Colonic mucosa (tissue), 4 donors: ENCODE results near the gene HDAC1. TPM values are rescaled to one million over a fixed set of nuclear protein-coding genes. Genes with fewer than 3 reads are reported as not detected.
A peak's percentile ranks its signal among the peaks of the same experiment; 100 is the strongest.

Source experiments
- DNase-seq: peaks from one replicate; pipeline ENCODE4 v3.0.0-alpha.2; 2020
- H3K27ac ChIP-seq: fragments of 200-600 bp; one replicate; pipeline ENCODE4 v1.8.0; 2021
- H3K27me3 ChIP-seq: fragments of 200-600 bp; one replicate; pipeline ENCODE4 v1.8.0; 2021
- H3K36me3 ChIP-seq: fragments of 200-600 bp; one replicate; pipeline ENCODE4 v1.8.0; 2021
- H3K4me1 ChIP-seq: fragments of 200-600 bp; one replicate; pipeline ENCODE4 v1.8.0; 2021; ENCODE audit warnings: mild to moderate bottlenecking
- H3K4me3 ChIP-seq: fragments of 200-600 bp; one replicate; pipeline ENCODE4 v1.8.0; 2021
- H3K9ac ChIP-seq, 2 donors: one replicate each; pipeline ENCODE4 v1.7.0; 2013; ENCODE audit warnings: control low read depth in 2 of 2, low read depth in 2 of 2, low read length in 2 of 2
- H3K9me3 ChIP-seq: fragments of 200-600 bp; one replicate; pipeline ENCODE4 v1.8.0; 2021
- intact Hi-C: fragments of 100-400 bp; cut with DNase I; formaldehyde crosslinking; loops from one replicate; pipeline ENCODE4 v1.14.1; 2022
- total RNA-seq, 2 donors: library from RNA; stranded (reverse); fragmentation: NEBNext Ultra II Directional in 1 of 2; extraction: Animal tissue kit (Norgen Biotek cat#: 25700) in 1 of 2; gene quantifications; one replicate each; pipeline ENCODE4 v1.2.1, GENCODE V29; 2021
- TF ChIP-seq, protein P1 (sequence below): fragments of 200-600 bp; IDR thresholded peaks from one replicate; pipeline ENCODE4 v1.8.0; 2022; ENCODE audit warnings: antibody characterized with exemption, mild to moderate bottlenecking
- donor health status: healthy.
- donor health status: DM: no; HTN: no; CAD: no.
- donor health status: DM: no; HTN: no; CAD: no.

The HDAC1 gene
- total RNA-seq, 2 donors from 2014 or later = 226 to 291 TPM

GRCh38 chr1:32336963-32337675 is 45.2 kb downstream of the HDAC1 start:
- Histone ChIP-seq H3K4me1 (peaks cover 36% of the 10 kb centered on the region), H3K4me3 (no peak overlapping the region), H3K9me3 (no peaks in the 10 kb centered on the region), H3K9ac (peak overlapping the region in 1 of 2 donors; percentile 3), H3K27ac (no peak overlapping the region), H3K27me3 (no peaks in the 10 kb centered on the region), H3K36me3 (peaks cover 8% of the 10 kb centered on the region)
- no peak for DNase-seq
- intact Hi-C loops = loop anchor here (10.0 kb wide), 1 partner anchor 92 kb away; the partner anchor contains the start of gene FAM167B
- TF ChIP-seq, protein P1, sequence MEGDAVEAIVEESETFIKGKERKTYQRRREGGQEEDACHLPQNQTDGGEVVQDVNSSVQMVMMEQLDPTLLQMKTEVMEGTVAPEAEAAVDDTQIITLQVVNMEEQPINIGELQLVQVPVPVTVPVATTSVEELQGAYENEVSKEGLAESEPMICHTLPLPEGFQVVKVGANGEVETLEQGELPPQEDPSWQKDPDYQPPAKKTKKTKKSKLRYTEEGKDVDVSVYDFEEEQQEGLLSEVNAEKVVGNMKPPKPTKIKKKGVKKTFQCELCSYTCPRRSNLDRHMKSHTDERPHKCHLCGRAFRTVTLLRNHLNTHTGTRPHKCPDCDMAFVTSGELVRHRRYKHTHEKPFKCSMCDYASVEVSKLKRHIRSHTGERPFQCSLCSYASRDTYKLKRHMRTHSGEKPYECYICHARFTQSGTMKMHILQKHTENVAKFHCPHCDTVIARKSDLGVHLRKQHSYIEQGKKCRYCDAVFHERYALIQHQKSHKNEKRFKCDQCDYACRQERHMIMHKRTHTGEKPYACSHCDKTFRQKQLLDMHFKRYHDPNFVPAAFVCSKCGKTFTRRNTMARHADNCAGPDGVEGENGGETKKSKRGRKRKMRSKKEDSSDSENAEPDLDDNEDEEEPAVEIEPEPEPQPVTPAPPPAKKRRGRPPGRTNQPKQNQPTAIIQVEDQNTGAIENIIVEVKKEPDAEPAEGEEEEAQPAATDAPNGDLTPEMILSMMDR = no peak

DNA sequence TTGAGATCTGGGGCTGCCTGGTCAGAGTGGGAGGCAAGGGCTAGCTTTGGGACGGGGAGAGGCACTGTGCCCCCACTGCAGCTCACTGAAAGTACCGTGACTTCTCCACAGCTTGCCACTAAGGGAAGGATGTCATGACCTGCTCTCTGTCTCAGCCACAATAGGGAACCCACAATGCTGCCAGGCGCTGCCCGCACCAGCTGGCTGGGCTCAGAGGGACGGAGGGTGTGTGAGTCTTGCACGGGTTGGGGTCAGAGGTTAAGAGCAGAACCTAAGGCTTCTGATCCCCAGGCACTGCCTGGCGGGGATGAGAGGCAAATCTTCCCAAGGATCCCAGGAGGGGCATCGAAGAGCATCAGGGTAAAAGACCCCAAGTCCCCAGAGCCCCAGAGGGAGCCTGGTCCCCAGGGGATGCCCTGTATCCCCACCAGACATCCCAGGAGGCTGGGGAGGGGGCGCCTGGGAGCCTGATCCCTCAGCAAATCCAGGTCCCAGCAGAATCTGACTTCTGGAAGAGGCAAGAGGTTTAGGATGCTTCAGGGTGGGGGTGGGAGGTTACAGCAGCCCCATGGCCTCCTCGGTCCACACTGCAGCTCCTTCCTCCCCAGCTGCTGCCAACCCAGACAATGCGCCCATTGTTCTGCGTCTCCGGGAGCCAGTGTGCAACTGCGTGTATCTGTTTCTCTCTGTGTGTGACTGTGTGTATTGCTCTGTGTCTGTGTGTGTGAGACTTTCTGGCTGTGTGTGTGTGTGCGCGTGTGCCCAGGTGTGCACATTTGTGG is 46.2 kb downstream of the HDAC1 start:
- H3K27me3 ChIP-seq = no peaks in the 10 kb centered on the region
- H3K27ac ChIP-seq = peak overlapping the region; percentile 44
- no peaks in the 10 kb centered on the region for H3K36me3 ChIP-seq
- peak overlapping the region in 1 of 2 donors; percentile 48 for H3K9ac ChIP-seq
- TF ChIP-seq, protein P1 = no peak
- peaks cover 30% of the 10 kb centered on the region for H3K4me1 ChIP-seq
- H3K4me3 ChIP-seq = no peak overlapping the region
- intact Hi-C loops = loop anchor here (10.0 kb wide), 1 partner anchor 93 kb away; the partner anchor contains the start of gene FAM167B
- no peaks in the 10 kb centered on the region for H3K9me3 ChIP-seq
- DNase-seq = peak; percentile 64

DNA sequence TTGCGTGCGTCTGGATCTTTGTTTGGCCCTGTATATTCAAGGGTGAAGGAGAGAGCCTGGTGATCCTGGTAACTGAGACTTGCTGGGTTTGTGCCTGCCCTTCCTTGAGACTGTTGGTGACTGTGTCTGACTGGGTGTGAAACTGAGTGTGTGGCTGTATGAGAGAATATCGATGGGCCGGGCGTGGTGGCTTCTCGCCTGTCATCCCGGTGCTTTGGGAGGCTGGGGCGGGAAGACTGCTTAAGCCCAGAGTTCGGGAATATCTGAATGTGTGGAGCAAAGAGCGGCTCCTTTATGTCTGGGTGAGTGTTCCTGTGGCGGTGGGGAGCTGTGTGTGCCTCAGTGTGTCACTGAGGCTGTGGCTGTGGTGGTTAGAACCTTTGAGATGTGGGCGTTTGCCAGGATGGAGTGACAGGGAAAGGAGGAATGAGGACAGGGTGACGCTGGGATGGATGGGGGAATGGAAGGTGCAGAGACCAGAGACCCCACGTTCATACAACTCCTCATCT is 46.8 kb downstream of the HDAC1 start:
- H3K4me1 ChIP-seq = peaks cover 30% of the 10 kb centered on the region
- H3K9ac ChIP-seq = peak overlapping the region in 1 of 2 donors; percentile 48
- H3K27ac ChIP-seq = peak overlapping the region; percentile 44
- DNase-seq = peak; percentile 54
- H3K36me3 ChIP-seq = no peaks in the 10 kb centered on the region
- no peak overlapping the region for H3K4me3 ChIP-seq
- TF ChIP-seq, protein P1 = no peak
- H3K27me3 ChIP-seq = no peaks in the 10 kb centered on the region
- intact Hi-C loops = loop anchor here (10.0 kb wide), 1 partner anchor 94 kb away; the partner anchor contains the start of gene FAM167B
- H3K9me3 ChIP-seq = no peaks in the 10 kb centered on the region

GRCh38 chr1:32339363-32339978 is 47.6 kb downstream of the HDAC1 start:
- H3K27ac ChIP-seq = no peak overlapping the region
- no peaks in the 10 kb centered on the region for H3K36me3 ChIP-seq
- no peak for DNase-seq
- peak overlapping the region in 1 of 2 donors; percentile 48 for H3K9ac ChIP-seq
- peaks cover 27% of the 10 kb centered on the region for H3K4me1 ChIP-seq
- H3K9me3 ChIP-seq = no peaks in the 10 kb centered on the region
- no peaks in the 10 kb centered on the region for H3K27me3 ChIP-seq
- TF ChIP-seq, protein P1 = no peak
- H3K4me3 ChIP-seq = no peak overlapping the region
- intact Hi-C loops = loop anchor here (10.0 kb wide), 1 partner anchor 95 kb away; the partner anchor contains the start of gene FAM167B

- Histone ChIP-seq H3K27me3 (no peaks in the 10 kb centered on the region), H3K4me1 (peaks cover 21% of the 10 kb centered on the region), H3K27ac (no peak overlapping the region), H3K36me3 (no peaks in the 10 kb centered on the region), H3K4me3 (no peak overlapping the region), H3K9ac (no peak overlapping the region), H3K9me3 (no peaks in the 10 kb centered on the region)
- TF ChIP-seq, protein P1 = no peak
- no peak for DNase-seq
- intact Hi-C loops = no loop called here
Measured at GRCh38 chr1:32341186-32341757, 49.4 kb downstream of the HDAC1 start.
